RPMI7951 (cell line): ENCODE results near the gene MIER1. TPM values are rescaled to one million over a fixed set of nuclear protein-coding genes. Genes with fewer than 3 reads are reported as not detected.
"Not testable (repeated sequence)": the region's sequence is repeated elsewhere in the genome, so short reads cannot be mapped to it uniquely, and the experiment has no call there.

Experiments used
- DNase-seq: peaks from one replicate; pipeline ENCODE4 v3.0.0-alpha.2; 2012; ENCODE audit warnings: low read depth
- total RNA-seq: library from RNA; depleted of rRNA; stranded (reverse); fragments of >200 nt; shearing (Covaris generic); gene quantifications from 2 replicates; pipeline ENCODE4 v1.2.3, GENCODE V29; 2014

Gene MIER1
- total RNA-seq, 1 experiment from 2014 or later: 41.2 TPM

GRCh38 chr1:66937529-66938234 lies 12.9 kb downstream of the MIER1 start:
- no peak for DNase-seq

- no peak for DNase-seq
Measured at GRCh38 chr1:66938613-66939012, 13.8 kb downstream of the MIER1 start.

- DNase-seq: no peak
Measured at GRCh38 chr1:66940981-66941380, 16.2 kb downstream of the MIER1 start.

GRCh38 chr1:66943361-66943969 lies 18.7 kb downstream of the MIER1 start:
- no peak for DNase-seq

GRCh38 chr1:66944330-66945274 lies 19.8 kb downstream of the MIER1 start:
- DNase-seq: peak; percentile 76

GRCh38 chr1:66945316-66945715 lies 20.5 kb downstream of the MIER1 start:
- no peak for DNase-seq

- DNase-seq: no peak
Measured at GRCh38 chr1:66947267-66947666, 22.5 kb downstream of the MIER1 start.

GRCh38 chr1:66951513-66951912 lies 26.7 kb downstream of the MIER1 start:
- DNase-seq: no peak

GRCh38 chr1:66954208-66954607 lies 29.4 kb downstream of the MIER1 start:
- DNase-seq: no peak

- no peak for DNase-seq
Measured at GRCh38 chr1:66957938-66958337, 33.1 kb downstream of the MIER1 start.

- DNase-seq: not testable (repeated sequence)
Measured at GRCh38 chr1:66966188-66966873, 41.5 kb downstream of the MIER1 start.

- no peak for DNase-seq
Measured at GRCh38 chr1:66968574-66968973, 43.8 kb downstream of the MIER1 start.

GRCh38 chr1:66978201-66978600 lies 53.4 kb downstream of the MIER1 start:
- no peak for DNase-seq

- not testable (repeated sequence) for DNase-seq
Measured at GRCh38 chr1:66979621-66980020, 54.8 kb downstream of the MIER1 start.

GRCh38 chr1:66980745-66981367 lies 56.1 kb downstream of the MIER1 start:
- DNase-seq: peak; percentile 30

GRCh38 chr1:66981679-66982078 lies 56.9 kb downstream of the MIER1 start:
- DNase-seq: peak; percentile 62

- no peak for DNase-seq
Measured at GRCh38 chr1:66982561-66983260, 57.9 kb downstream of the MIER1 start.

- no peak for DNase-seq
Measured at GRCh38 chr1:66984491-66984890, 59.7 kb downstream of the MIER1 start.

- no peak for DNase-seq
Measured at GRCh38 chr1:66985835-66986234, 61.0 kb downstream of the MIER1 start.

- DNase-seq: no peak
Measured at GRCh38 chr1:66993076-66993475, 68.3 kb downstream of the MIER1 start.
